NCI-H2227 (cell line): ENCODE results near the gene GLS.
"Not testable (repeated sequence)": the region's sequence is repeated elsewhere in the genome, so short reads cannot be mapped to it uniquely, and the experiment has no call there.

Experiments
- DNase-seq: peaks from one replicate; lab custom pipeline; 2025; ENCODE audit not compliant: unreplicated experiment; lab: John Stamatoyannopoulos, UW

Gene GLS

DNA sequence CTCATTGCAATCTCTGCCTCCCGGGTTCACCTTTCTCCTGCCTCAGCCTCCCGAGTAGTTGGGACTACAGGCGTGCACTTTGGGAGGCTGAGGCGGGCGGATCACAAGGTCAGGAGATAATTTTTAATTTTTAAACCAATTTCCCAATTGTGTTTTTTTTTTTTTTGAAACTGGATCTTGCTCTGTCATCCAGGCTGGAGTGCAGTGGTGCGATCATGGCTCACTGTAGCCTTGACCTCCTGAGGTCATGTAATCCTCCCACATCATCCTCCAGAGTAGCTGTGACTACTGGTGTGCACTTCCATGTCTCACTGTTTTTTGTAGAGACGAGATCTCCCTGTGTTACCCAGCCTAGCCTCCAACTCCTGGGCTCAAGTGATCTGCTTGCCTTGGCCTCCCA lies 49.3 kb downstream of the GLS start:
- no peak for DNase-seq

DNA sequence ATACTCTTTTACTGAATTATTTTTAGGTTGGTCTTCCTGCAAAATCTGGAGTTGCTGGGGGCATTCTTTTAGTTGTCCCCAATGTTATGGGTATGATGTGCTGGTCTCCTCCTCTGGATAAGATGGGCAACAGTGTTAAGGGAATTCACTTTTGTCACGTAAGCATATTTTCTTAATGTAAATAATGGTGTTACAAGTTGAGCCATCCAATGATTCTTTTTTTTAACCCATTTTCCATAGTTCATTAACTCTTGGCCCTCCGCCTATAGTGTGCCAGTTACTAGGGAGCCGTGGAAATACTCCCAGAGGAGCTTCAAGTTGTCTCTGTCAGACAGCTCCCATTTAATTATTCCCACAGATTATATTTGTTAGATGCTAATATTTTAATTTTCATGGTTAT lies 49.8 kb downstream of the GLS start:
- no peak for DNase-seq

- no peak for DNase-seq
These were observed 51.9 kb downstream of the GLS start for GRCh38 chr2:190932514-190932913.

- DNase-seq: no peak
These were observed 52.7 kb downstream of the GLS start for GRCh38 chr2:190933361-190933760.

GRCh38 chr2:190935054-190935453 lies 54.4 kb downstream of the GLS start:
- no peak for DNase-seq

DNA sequence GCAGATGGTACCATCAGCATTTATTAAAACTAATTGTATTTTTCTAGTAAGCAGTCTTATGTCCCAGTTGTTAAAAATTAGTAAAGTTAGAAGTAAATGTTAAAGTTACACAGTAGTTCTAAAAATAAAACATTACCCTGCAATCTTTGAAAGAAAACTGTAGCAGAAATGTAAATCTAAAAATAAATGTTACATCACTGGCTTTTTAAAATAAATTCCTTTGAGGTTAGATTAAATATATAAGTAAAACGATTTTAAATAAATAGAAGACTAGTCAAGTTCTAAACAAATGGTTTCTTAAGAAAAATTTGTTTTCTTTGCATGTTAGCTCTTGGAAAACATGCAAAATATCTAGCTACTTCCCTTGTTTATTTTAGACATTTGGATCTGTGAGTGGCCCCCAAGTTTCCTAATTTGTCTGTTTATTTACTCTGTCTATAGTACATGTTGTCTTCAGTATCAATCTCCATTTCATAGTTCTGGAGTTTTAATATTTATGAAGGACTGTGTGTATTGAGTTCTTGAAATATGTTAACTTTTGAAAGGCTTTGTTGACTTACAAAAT lies 58.2 kb downstream of the GLS start:
- no peak for DNase-seq

DNA sequence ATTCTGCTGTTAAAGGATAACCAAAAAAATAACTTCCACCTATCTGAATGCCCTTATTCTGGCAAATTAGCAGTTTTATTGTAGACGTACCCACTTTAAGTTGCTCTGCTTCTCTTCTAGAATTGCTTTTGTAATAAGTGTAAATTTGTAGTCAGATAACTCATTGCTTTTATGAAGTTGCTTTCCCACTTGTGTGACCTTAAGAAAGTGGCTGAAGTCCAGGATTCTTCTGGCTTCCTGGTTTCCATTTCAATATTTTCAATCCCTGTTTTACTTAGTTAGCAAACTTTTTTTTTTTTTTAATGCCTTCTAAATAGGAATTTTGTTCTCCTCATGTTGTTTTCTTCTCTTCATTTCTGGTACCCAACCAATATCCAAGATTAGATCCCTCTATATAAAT lies 59.8 kb downstream of the GLS start:
- no peak for DNase-seq

- no peak for DNase-seq
These were observed 61.0 kb downstream of the GLS start for GRCh38 chr2:190941571-190941970.

DNA sequence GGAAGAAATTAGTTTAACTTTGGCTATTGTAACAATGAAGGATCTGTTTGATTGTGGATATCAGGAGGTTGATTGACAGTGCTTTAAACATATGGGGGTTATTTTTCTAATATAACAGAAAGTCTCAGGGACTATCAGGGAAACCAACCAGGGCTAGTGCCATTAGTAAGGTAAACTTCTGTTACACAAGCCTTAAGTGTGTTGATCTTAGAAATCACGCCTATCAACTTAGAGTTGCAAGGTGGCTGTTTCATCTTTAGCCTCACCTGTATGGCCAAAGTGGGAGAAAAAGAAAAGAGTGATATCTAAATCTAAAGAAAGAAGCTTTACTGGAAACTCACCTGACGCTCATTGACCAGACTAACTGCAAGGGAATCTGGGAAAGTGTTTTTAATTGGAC lies 62.1 kb downstream of the GLS start:
- no peak for DNase-seq

- no peak for DNase-seq
These were observed 63.1 kb downstream of the GLS start for GRCh38 chr2:190943706-190944105.

- no peak for DNase-seq
These were observed 66.5 kb downstream of the GLS start for GRCh38 chr2:190947141-190947540.

- DNase-seq: no peak
These were observed 67.2 kb downstream of the GLS start for GRCh38 chr2:190947711-190948251.

DNA sequence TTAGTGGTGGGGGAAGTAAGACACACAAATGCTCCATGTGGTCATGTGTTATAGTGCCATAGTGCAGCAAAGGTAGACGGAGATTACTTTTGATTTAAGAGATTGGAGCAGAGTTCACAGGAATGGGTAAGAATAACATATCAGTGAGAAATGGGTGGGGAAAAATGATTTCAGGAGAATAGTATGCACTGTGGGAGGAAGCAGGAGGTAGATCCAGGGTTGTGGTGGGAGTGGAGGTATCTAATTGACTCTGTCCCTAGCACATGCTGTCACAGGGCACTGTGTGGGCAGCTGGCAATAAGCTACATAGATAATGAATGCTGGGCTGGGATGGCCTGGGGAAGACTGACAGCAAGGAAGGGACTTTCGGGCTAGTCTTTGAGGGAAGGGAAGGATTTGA lies 68.0 kb downstream of the GLS start:
- DNase-seq: no peak

GRCh38 chr2:190950566-190950991 lies 70.0 kb downstream of the GLS start:
- no peak for DNase-seq

DNA sequence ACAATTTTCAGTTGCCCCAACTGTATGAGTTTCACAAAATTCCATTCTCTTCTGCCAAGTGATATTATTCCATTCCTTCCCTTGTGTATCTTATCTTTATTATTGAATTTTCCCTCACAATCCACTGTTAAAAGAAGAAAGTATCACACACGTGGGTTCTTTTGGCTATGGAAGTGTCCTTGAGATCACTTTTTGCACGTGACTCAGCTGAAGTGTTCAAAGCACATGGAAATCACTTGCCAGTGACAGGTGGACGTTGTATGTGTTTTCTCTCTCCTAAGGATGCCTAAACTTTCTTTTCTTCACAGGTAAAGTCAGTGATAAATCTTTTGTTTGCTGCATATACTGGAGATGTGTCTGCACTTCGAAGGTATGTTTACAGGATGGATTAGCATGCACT lies 72.6 kb downstream of the GLS start:
- DNase-seq: no peak

GRCh38 chr2:190959911-190960788 lies 79.5 kb downstream of the GLS start:
- DNase-seq: no peak

DNA sequence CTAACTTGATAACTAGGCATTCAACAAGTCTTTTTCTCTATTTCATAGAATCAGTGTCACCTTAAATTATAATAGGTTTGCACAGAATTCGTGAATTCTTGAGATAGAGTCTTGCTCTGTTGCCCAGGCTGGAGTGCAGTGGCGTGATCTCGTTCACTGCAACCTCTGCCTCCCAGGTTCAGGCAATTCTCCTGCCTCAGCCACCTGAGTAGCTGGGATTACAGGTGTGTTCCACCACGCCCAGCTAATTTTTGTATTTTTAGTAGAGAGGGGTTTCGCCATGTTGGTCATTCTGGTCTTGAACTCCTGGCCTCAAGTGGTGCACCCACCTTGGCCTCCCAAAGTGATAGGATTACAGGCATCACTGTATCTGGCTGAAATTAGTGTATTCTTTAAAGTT lies 80.5 kb downstream of the GLS start:
- DNase-seq: not testable (repeated sequence)

DNA sequence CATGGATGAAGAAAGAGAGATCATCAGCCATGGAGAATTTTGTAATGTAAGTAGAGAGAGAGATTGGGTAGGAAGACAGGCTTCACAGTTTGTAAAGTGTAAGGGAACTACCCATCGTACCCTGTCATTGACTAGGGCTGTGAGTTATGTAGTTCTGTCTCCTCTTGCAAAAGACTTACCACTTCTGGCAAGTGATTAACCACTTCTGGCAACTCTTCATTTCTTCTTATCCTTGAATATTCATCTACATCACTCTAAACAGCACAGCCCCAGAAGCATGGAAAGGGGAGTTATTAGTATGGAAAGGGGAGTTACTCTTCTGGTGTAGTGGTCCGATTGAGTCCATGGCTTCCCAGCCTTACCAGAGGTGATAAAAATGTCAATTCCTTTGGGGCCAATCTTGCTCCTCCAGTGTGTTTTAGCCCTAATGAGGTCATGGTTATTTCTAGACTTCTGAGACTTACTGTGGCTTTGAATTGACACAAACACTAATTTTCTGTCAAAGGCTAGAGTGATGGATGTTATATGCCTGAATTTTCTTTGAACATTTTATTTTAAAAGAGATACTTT lies 81.4 kb downstream of the GLS start:
- DNase-seq: no peak

GRCh38 chr2:190963088-190963487 lies 82.5 kb downstream of the GLS start:
- no peak for DNase-seq

DNA sequence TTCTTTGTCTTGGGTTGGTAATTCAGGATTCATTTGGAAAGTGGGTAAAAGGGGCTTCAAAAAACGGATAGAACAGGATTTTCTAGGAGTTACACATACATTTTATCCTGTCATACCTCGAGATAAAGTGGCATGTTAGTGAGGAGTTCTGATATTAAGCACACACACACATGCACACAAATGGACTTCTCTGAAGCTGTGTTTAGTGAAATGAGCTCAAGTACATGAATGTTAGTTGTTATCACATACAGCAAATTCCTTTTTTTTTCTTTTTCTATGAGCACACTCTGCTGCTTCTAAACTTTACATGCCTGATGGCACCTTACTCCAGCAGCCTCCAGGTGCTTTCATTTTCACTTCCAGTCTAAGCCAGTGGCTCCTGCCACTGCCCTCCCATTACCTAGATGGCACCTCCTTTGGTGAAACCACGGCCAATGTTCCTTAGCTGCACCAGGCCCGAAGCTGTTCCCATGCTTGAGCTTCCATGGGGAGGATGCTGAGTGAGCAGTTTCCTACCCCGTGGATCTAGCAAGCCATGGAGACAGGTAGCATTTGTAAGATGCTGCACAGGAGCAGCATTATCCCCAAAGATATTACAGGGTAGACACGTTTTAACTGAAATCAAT lies 83.7 kb downstream of the GLS start:
- no peak for DNase-seq

DNA sequence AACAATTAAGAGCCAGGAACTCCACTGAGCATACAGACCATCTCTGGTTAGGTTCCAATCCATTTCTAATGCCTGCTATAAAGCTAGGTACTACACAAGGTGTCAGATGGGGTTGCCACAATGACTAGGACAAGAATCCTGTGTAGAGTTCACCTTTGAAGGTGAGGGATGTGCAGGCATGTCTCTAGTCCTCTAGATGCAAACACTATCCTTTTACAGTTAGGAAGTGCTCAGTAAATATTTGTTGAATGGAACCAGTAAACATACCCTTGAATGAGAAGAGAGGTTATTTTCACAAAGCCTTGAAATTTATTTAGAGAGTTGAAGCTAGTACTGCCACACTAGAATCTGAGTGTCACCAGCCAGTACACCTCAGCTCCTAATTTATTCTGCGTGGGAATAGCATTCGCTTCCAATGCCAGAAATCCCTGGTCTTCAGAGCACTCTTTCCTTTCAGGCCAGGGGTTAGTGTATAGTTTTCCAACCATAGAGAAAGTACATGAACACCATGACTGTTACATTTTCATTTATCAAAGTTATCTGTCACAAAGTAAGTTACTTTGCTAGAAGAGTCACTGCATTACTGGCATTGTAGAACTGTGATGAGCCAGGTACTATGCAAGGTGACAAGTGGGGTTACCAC lies 85.1 kb downstream of the GLS start:
- DNase-seq: no peak
